GM23338 (cell line): ENCODE measurements around the gene CPNE5. TPM values are rescaled to one million over a fixed set of nuclear protein-coding genes. Genes with fewer than 3 reads are reported as not detected.

ENCODE experiments used
- ATAC-seq: fragments of 200-7000 bp; cut with Tn5 transposase; 3 replicates; pipeline ENCODE4 v1.9.1; 2020
- DNase-seq: peaks from one replicate; pipeline ENCODE4 v3.0.0-alpha.2; 2015; ENCODE audit warnings: low spot score
- H2AFZ ChIP-seq: fragments of 200-600 bp; sonication (generic); 2 replicates; pipeline ENCODE4 v1.8.0; 2016; ENCODE audit warnings: antibody characterized with exemption, mild to moderate bottlenecking, moderate library complexity
- H3F3A ChIP-seq: fragments of 200-600 bp; sonication (generic); replicated peaks from 2 replicates; pipeline ENCODE4 v1.8.0; 2017; ENCODE audit warnings: antibody characterized with exemption, mixed run types, low read depth
- H3K27ac ChIP-seq: fragments of 200-600 bp; sonication (generic); 2 replicates; pipeline ENCODE4 v1.6.1; 2016; ENCODE audit warnings: low read depth
- H3K27me3 ChIP-seq: fragments of 200-600 bp; sonication (generic); 2 replicates; pipeline ENCODE4 v1.8.0; 2016; ENCODE audit warnings: mild to moderate bottlenecking, mixed run types, moderate library complexity; ENCODE audit not compliant: insufficient read depth
- H3K36me3 ChIP-seq: fragments of 200-600 bp; sonication (generic); 2 replicates; pipeline ENCODE4 v1.8.0; 2016; ENCODE audit warnings: mild to moderate bottlenecking; ENCODE audit not compliant: insufficient read depth
- H3K4me1 ChIP-seq: fragments of 200-600 bp; sonication (generic); 2 replicates; pipeline ENCODE4 v1.8.0; 2016; ENCODE audit warnings: mild to moderate bottlenecking, moderate library complexity; ENCODE audit not compliant: insufficient read depth
- H3K4me2 ChIP-seq: fragments of 200-600 bp; sonication (generic); 2 replicates; pipeline ENCODE4 v1.7.1; 2017; ENCODE audit warnings: mixed run types
- H3K4me3 ChIP-seq: fragments of 200-600 bp; sonication (generic); 2 replicates; pipeline ENCODE4 v1.6.1; 2016; ENCODE audit warnings: mixed run types
- H3K79me2 ChIP-seq: fragments of 200-600 bp; sonication (generic); replicated peaks from 2 replicates; pipeline ENCODE4 v1.8.0; 2017; ENCODE audit warnings: mild to moderate bottlenecking; ENCODE audit not compliant: insufficient read depth
- H3K9me2 ChIP-seq: fragments of 200-600 bp; sonication (generic); 2 replicates; pipeline ENCODE4 v1.8.0; 2017; ENCODE audit not compliant: insufficient read depth
- H4K20me1 ChIP-seq: fragments of 200-600 bp; sonication (generic); replicated peaks from 2 replicates; pipeline ENCODE4 v1.8.0; 2017; ENCODE audit warnings: mild to moderate bottlenecking; ENCODE audit not compliant: insufficient read depth
- H3K27ac Mint-ChIP-seq: 2 replicates; pipeline ENCODE4 v1.8.0; 2020; ENCODE audit warnings: inconsistent platforms, mild to moderate bottlenecking, moderate library complexity, mixed read lengths
- H3K27me3 Mint-ChIP-seq: 3 replicates; pipeline ENCODE4 v1.8.0; 2022; ENCODE audit warnings: low read depth, mild to moderate bottlenecking, moderate library complexity, mixed read lengths, inconsistent platforms; ENCODE audit not compliant: insufficient read depth, poor library complexity
- H3K36me3 Mint-ChIP-seq: 3 replicates; pipeline ENCODE4 v1.8.0; 2021; ENCODE audit warnings: low read depth, mild to moderate bottlenecking, inconsistent platforms, moderate library complexity, mixed read lengths
- H3K4me1 Mint-ChIP-seq: 3 replicates; pipeline ENCODE4 v1.8.0; 2020; ENCODE audit warnings: mild to moderate bottlenecking, inconsistent platforms, mixed read lengths
- H3K4me3 Mint-ChIP-seq: 3 replicates; pipeline ENCODE4 v1.8.0; 2021; ENCODE audit warnings: moderate library complexity, mild to moderate bottlenecking, inconsistent platforms, mixed read lengths
- H3K9me3 Mint-ChIP-seq: 3 replicates; pipeline ENCODE4 v1.8.0; 2020; ENCODE audit warnings: moderate library complexity, mild to moderate bottlenecking, inconsistent platforms, mixed read lengths
- CREB1 ChIP-seq: fragments of 250-450 bp; sonication (Bioruptor Pico); IDR thresholded peaks from 2 replicates; pipeline ENCODE4 v1.5.0; 2020; ENCODE audit warnings: low read depth, mild to moderate bottlenecking, moderate library complexity
- CTCF ChIP-seq, 2 experiments: fragments of 200-600 bp in 1 of 2; sonication (generic) in 1 of 2; conservative IDR thresholded peaks; 2 replicates each; pipeline versions ENCODE4 v1.5.1 to v1.6.1; 2016 to 2017; ENCODE audit warnings: antibody characterized with exemption in 2 of 2, low read depth in 2 of 2, mild to moderate bottlenecking in 2 of 2, moderate library complexity in 1 of 2
- ETS1 ChIP-seq: IDR thresholded peaks from 2 replicates; pipeline ENCODE4 v1.6.1; 2016; ENCODE audit warnings: antibody characterized with exemption
- EZH2 ChIP-seq: fragments of 200-600 bp; sonication (generic); IDR thresholded peaks from one replicate; pipeline ENCODE4 v1.8.0; 2017; ENCODE audit warnings: antibody characterized with exemption, mild to moderate bottlenecking, low read depth; ENCODE audit not compliant: unreplicated experiment
- EZH2phosphoT487 ChIP-seq: fragments of 200-600 bp; sonication (generic); IDR thresholded peaks from one replicate; pipeline ENCODE4 v1.8.1; 2018; ENCODE audit warnings: antibody characterized with exemption; ENCODE audit not compliant: unreplicated experiment
- JUNB ChIP-seq: IDR thresholded peaks from one replicate; pipeline ENCODE4 v1.6.1; 2016; ENCODE audit warnings: antibody characterized with exemption; ENCODE audit not compliant: unreplicated experiment
- NANOG ChIP-seq: IDR thresholded peaks from 2 replicates; pipeline ENCODE4 v1.6.1; 2016; ENCODE audit warnings: antibody characterized with exemption, borderline replicate concordance
- POLR2AphosphoS5 ChIP-seq: IDR thresholded peaks from 2 replicates; pipeline ENCODE4 v1.6.1; 2016; ENCODE audit warnings: antibody characterized with exemption, low read depth
- REST ChIP-seq: IDR thresholded peaks from one replicate; pipeline ENCODE4 v1.6.1; 2018; ENCODE audit warnings: antibody characterized with exemption; ENCODE audit not compliant: unreplicated experiment
- STAT1 ChIP-seq: IDR thresholded peaks from one replicate; pipeline ENCODE4 v1.6.1; 2016; ENCODE audit warnings: antibody characterized with exemption; ENCODE audit not compliant: unreplicated experiment
- ZNF114 ChIP-seq: fragments of 250-450 bp; sonication (Bioruptor Pico); IDR thresholded peaks from 2 replicates; pipeline ENCODE4 v1.5.0; 2020; ENCODE audit warnings: mild to moderate bottlenecking, moderate library complexity
- ZNF331 ChIP-seq: fragments of 250-450 bp; sonication (Bioruptor Pico); IDR thresholded peaks from 2 replicates; pipeline ENCODE4 v1.5.0; 2020; ENCODE audit warnings: low read depth, mild to moderate bottlenecking, moderate library complexity
- ZNF462 ChIP-seq: fragments of 250-450 bp; sonication (Bioruptor Pico); IDR thresholded peaks from 2 replicates; pipeline ENCODE4 v1.5.0; 2020; ENCODE audit warnings: mild to moderate bottlenecking, moderate library complexity
- polyA plus RNA-seq: library from polyadenylated mRNA; unstranded; fragments of >200 nt; fragmentation: Nextera tagmentation; extraction: Ambion mirVana; gene quantifications from 2 replicates; pipeline ENCODE4 v1.2.1, GENCODE V29; 2016
- total RNA-seq: library from RNA; depleted of rRNA; stranded (reverse); fragments of >200 nt; shearing (Covaris generic); gene quantifications from 2 replicates; pipeline ENCODE4 v1.2.3, GENCODE V29; 2014

The CPNE5 gene
- total and polyA plus RNA-seq, 2 experiments from 2014 or later, result 0.14 to 0.42 TPM

GRCh38 chr6:36745836-36746235 lies 93.4 kb downstream of the CPNE5 start:
- H3K36me3 Mint-ChIP-seq, result no peaks in the 10 kb centered on the region
- peaks cover 18% of the 10 kb centered on the region for H3K27me3 Mint-ChIP-seq
- H3K79me2 ChIP-seq, result no peaks in the 10 kb centered on the region
- H3K4me1 Mint-ChIP-seq, result peaks cover 6% of the 10 kb centered on the region; the same call in 2 of the 3 replicates
- no peaks in the 10 kb centered on the region for H4K20me1 ChIP-seq
- no peak overlapping the region for H3K4me2 ChIP-seq
- no peaks in the 10 kb centered on the region for H3F3A ChIP-seq
- H3K9me3 Mint-ChIP-seq, result peaks cover 11% of the 10 kb centered on the region; the same call in 2 of the 3 replicates
- no peak for DNase-seq
- H2AFZ ChIP-seq, result no peak overlapping the region
- H3K4me1 ChIP-seq, result no peaks in the 10 kb centered on the region
- no peak overlapping the region for H3K27ac ChIP-seq
- no peak overlapping the region for H3K4me3 Mint-ChIP-seq
- no peaks in the 10 kb centered on the region for H3K9me2 ChIP-seq
- no peak for TF ChIP-seq JUNB
- no peak for TF ChIP-seq STAT1
- TF ChIP-seq EZH2, result no peak
- no peak for TF ChIP-seq EZH2phosphoT487
- no peak for TF ChIP-seq CTCF (conservative IDR thresholded peaks at IDR 0.05; ENCODE audit: low read depth in 2 of 2)
- TF ChIP-seq ZNF331 (CRISPR knock-in tag), result no peak
- TF ChIP-seq ZNF114 (CRISPR knock-in tag), result no peak
- TF ChIP-seq POLR2AphosphoS5, result no peak
- no peak for TF ChIP-seq REST
- no peak for TF ChIP-seq CREB1
- TF ChIP-seq ETS1, result no peak
- TF ChIP-seq ZNF462 (CRISPR knock-in tag), result no peak
- TF ChIP-seq NANOG, result no peak
- H3K36me3 ChIP-seq, result no peaks in the 10 kb centered on the region
- H3K27ac Mint-ChIP-seq, result no peak overlapping the region
- H3K4me3 ChIP-seq, result no peak overlapping the region
- H3K27me3 ChIP-seq, result no peaks in the 10 kb centered on the region
- ATAC-seq, result no peak
